K562 (cell line): Measurements from ENCODE around the gene CLDN24.

Source experiments
- ATF7 ChIP-seq: fragments of 450-650 bp; IDR thresholded peaks from 2 replicates; pipeline ENCODE4 v1.7.1; 2014; ENCODE audit warnings: mild to moderate bottlenecking, moderate library complexity
- BRF1 ChIP-seq: IDR thresholded peaks from 3 replicates; pipeline ENCODE4 v1.6.1; 2011; ENCODE audit warnings: borderline replicate concordance, mild to moderate bottlenecking; ENCODE audit not compliant: insufficient read length; ENCODE audit errors: extremely low read depth
- MYC ChIP-seq, 2 experiments: fragments of 250-450 bp in 1 of 2; sonication (Bioruptor Pico) in 1 of 2; IDR thresholded peaks; 2 replicates each; pipeline versions ENCODE4 v1.5.1 to v1.6.1; 2012 to 2021; ENCODE audit warnings: low read depth in 2 of 2, borderline replicate concordance in 1 of 2, improper control_type of control experiment in 1 of 2, low read length in 1 of 2, mild to moderate bottlenecking in 1 of 2, moderate library complexity in 1 of 2
- PHF8 ChIP-seq: fragments of 200-600 bp; sonication (generic); IDR thresholded peaks from 2 replicates; pipeline ENCODE4 v1.6.1; 2012; ENCODE audit warnings: mixed run types, mild to moderate bottlenecking, inconsistent platforms, low read length, moderate library complexity, borderline replicate concordance
- PML ChIP-seq: IDR thresholded peaks from 2 replicates; pipeline ENCODE4 v1.6.1; 2012; ENCODE audit warnings: low read length, inconsistent platforms
- POLR2A ChIP-seq: fragments of 450-650 bp; conservative IDR thresholded peaks from 2 replicates; pipeline ENCODE4 v1.6.1; 2016
- POLR2AphosphoS5 ChIP-seq: IDR thresholded peaks from 2 replicates; pipeline ENCODE4 v1.6.1; 2011; ENCODE audit warnings: mild to moderate bottlenecking, low read depth, low read length, moderate library complexity; ENCODE audit not compliant: control insufficient read depth, insufficient read depth
- RAD21 ChIP-seq, 2 experiments: fragments of 250-450 bp in 1 of 2; fragments of 450-650 bp in 1 of 2; sonication (Bioruptor Pico) in 1 of 2; formaldehyde crosslinking in 1 of 2; IDR thresholded peaks in 1 of 2; conservative IDR thresholded peaks in 1 of 2; 2 replicates each; pipeline versions ENCODE4 v1.4.0 to v1.8.0; 2020 to 2022; ENCODE audit warnings: mild to moderate bottlenecking in 2 of 2, moderate library complexity in 1 of 2
- ZNF175 ChIP-seq: fragments of 200-800 bp; sonication (Bioruptor generic); IDR thresholded peaks from 2 replicates; pipeline ENCODE4 v1.6.1; 2016; ENCODE audit warnings: low read depth, mild to moderate bottlenecking, missing genetic modification characterization, missing compliant biosample characterization
- TF ChIP-seq, protein P1 (sequence below), 3 experiments: IDR thresholded peaks in 2 of 3; conservative IDR thresholded peaks in 1 of 3; 2 replicates each; pipeline ENCODE4 v1.5.1; 2011 to 2012; ENCODE audit warnings: low read length in 3 of 3, mild to moderate bottlenecking in 3 of 3, control low read depth in 2 of 3, improper control_type of control experiment in 1 of 3, inconsistent platforms in 1 of 3, low read depth in 1 of 3, mixed read lengths in 1 of 3, moderate library complexity in 1 of 3; ENCODE audit not compliant: insufficient read depth in 2 of 3
- TF ChIP-seq, protein P2 (sequence below): fragments of 250-450 bp; sonication (Bioruptor Pico); IDR thresholded peaks from 2 replicates; pipeline ENCODE4 v1.5.0; 2021; ENCODE audit warnings: mild to moderate bottlenecking, moderate library complexity

DNA sequence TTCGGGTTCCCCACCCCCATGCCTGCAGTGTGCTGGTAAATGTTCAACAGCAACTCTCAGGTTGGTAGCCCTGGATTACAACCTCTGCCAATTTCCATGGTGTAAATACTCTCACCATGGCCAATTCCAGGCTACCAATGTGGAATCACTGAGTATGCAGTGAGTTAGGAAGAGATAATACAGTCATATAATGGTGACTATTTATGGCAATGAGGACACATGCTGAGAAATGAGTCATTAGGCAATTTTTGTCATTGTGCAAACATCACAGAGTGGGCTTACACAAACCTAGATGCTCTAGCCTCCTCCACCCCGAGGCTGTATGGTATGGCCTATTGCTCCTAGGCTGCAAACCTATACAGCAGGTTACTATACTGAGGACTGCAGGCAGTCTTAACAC is 4.6 kb upstream of the CLDN24 start:
- TF ChIP-seq, protein P1, sequence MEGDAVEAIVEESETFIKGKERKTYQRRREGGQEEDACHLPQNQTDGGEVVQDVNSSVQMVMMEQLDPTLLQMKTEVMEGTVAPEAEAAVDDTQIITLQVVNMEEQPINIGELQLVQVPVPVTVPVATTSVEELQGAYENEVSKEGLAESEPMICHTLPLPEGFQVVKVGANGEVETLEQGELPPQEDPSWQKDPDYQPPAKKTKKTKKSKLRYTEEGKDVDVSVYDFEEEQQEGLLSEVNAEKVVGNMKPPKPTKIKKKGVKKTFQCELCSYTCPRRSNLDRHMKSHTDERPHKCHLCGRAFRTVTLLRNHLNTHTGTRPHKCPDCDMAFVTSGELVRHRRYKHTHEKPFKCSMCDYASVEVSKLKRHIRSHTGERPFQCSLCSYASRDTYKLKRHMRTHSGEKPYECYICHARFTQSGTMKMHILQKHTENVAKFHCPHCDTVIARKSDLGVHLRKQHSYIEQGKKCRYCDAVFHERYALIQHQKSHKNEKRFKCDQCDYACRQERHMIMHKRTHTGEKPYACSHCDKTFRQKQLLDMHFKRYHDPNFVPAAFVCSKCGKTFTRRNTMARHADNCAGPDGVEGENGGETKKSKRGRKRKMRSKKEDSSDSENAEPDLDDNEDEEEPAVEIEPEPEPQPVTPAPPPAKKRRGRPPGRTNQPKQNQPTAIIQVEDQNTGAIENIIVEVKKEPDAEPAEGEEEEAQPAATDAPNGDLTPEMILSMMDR (IDR thresholded peaks at IDR 0.05 in 2 of 3, conservative IDR thresholded peaks at IDR 0.05 in 1 of 3; ENCODE audit: insufficient read depth in 2 of 3, low read depth in 1 of 3, low read length in 3 of 3) = no peak
- no peak for TF ChIP-seq POLR2A
- TF ChIP-seq BRF1 = no peak
- no peak for TF ChIP-seq POLR2AphosphoS5
- no peak for TF ChIP-seq MYC (IDR thresholded peaks at IDR 0.05; ENCODE audit: low read depth, low read length)
- no peak for TF ChIP-seq MYC (CRISPR knock-in tag; IDR thresholded peaks at IDR 0.05; ENCODE audit: borderline replicate concordance, low read depth)
- TF ChIP-seq PML = no peak
- TF ChIP-seq, protein P2, sequence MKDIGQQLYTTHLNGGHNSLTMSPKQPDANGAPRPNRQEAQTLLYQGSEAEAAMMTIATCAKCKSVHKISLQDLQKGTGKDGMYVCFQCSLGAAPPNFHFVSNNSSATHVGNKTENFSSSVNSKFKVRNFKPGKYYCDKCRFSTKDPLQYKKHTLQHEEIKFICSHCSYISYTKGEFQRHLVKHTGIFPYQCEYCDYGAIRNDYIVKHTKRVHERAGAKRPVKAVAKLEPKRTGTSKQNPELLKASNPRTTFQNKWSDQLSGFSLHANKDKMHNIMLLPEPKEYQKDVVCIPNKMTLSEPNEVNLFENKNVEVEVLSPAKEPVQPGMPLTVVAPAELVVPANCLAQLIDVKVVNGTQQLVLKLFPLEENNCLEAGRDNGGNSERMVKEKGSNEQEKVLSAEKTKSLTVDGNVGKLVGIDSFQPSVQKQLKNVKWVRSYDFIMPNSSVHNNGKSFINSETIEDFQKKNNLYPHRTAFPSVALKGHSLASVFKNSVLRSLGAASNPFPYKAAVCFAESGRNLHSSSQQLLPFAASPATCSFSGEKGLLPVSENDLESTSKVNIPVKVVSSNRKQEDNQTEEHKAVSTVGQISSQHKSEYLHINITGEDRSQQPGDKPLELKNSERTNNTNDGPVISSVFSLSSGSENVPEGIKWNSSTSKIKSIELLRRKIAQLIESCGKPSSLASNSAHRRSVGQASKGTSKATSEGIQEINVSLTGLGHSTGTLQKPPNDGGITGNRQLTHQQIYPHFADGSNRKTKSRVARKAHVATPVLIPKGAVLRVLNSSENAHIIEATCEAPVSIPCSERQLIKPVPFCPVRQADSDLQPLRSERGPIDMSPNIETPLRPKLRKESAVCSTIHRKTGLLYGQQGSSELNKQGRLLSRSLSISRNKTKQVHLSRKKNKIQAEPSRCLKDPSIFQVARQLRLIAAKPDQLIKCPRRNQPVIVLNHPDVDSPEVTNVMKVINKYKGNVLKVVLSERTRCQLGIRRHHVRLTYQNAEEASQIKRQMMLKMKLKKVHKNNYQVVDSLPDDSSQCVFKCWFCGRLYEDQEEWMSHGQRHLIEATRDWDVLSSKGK = no peak
- no peak for TF ChIP-seq ZNF175
- TF ChIP-seq ATF7 = no peak
- TF ChIP-seq RAD21 (CRISPR knock-in tag; conservative IDR thresholded peaks at IDR 0.05 in 1 of 2, IDR thresholded peaks at IDR 0.05 in 1 of 2) = no peak
- no peak for TF ChIP-seq PHF8
